Measurements from ENCODE around the gene RAD51B. TPM values are rescaled to one million over a fixed set of nuclear protein-coding genes. Genes with fewer than 3 reads are reported as not detected.

RAD51B gene
- total RNA-seq, 1 experiment from 2014 or later = 16.7 TPM

GRCh38 chr14:67815573-67816225, 3.9 kb upstream of the RAD51B start:
- Histone ChIP-seq H3K27me3 (ENCODE audit: insufficient read depth, low read length) (no peaks in the 10 kb centered on the region), H3K9me3 (ENCODE audit: control insufficient read depth, low read depth, low read length) (no peaks in the 10 kb centered on the region), H4K20me1 (ENCODE audit: control insufficient read depth, insufficient read depth, insufficient read length) (no peaks in the 10 kb centered on the region), H3K56ac (ENCODE audit: insufficient read length, low read depth, low read length) (no peak overlapping the region), H2BK15ac (ENCODE audit: low read depth, low read length) (no peak overlapping the region), H3K14ac (ENCODE audit: insufficient read depth, low read length) (no peak overlapping the region; the same call in 1 of the 2 replicates), H3K23ac (ENCODE audit: insufficient read length, low read depth, low read length) (no peak overlapping the region), H2BK12ac (ENCODE audit: insufficient read length, low read depth, low read length) (no peak overlapping the region), H2BK20ac (ENCODE audit: low read depth, low read length, poor library complexity, severe bottlenecking) (no peak overlapping the region), H3K27ac (ENCODE audit: insufficient read length, low read depth, low read length) (no peak overlapping the region), H3K79me2 (ENCODE audit: insufficient read depth, low read length) (no peaks in the 10 kb centered on the region; the same call in 1 of the 2 replicates), H3K4me1 (ENCODE audit: insufficient read depth, low read length) (0 out of 2 replicates have a peak, but pooled peaks cover 2% of the 10 kb centered on the region), H4K5ac (ENCODE audit: insufficient read length, low read depth, low read length) (no peak overlapping the region), H3K23me2 (ENCODE audit: insufficient read length, low read depth, low read length, poor library complexity, severe bottlenecking) (peaks cover 10% of the 10 kb centered on the region), H3K9ac (ENCODE audit: extremely low read depth, insufficient read length, low read length) (peak overlapping the region; percentile 90), H2AFZ (ENCODE audit: low read length) (no peak overlapping the region), H2BK5ac (ENCODE audit: insufficient read length, low read length) (no peak overlapping the region), H2AK5ac (ENCODE audit: insufficient read length, low read length) (no peak overlapping the region), H4K91ac (ENCODE audit: insufficient read length, low read depth, low read length) (no peak overlapping the region), H3T11ph (ENCODE audit: low read length) (no peak overlapping the region), H4K8ac (replicated peaks; ENCODE audit: insufficient read length, low read depth, low read length) (no peak overlapping the region), H2BK120ac (ENCODE audit: low read depth, low read length, poor library complexity, severe bottlenecking) (no peak overlapping the region), H3K79me1 (ENCODE audit: insufficient read depth, low read depth, low read length, poor library complexity, severe bottlenecking) (no peaks in the 10 kb centered on the region), H3K4me2 (ENCODE audit: insufficient read depth, insufficient read length, low read length) (peak overlapping the region; percentile 92), H3K4ac (ENCODE audit: low read depth, low read length) (no peak overlapping the region), H3K18ac (ENCODE audit: insufficient read length, low read depth, low read length) (no peak overlapping the region)
- H3K36me3 Mint-ChIP-seq (ENCODE audit: insufficient read depth in 1 of 3, low read depth in 3 of 3) = peaks cover 3 to 15% (median 12%) of the 10 kb centered on the region in 3 experiments; a peak in 5 of 7 replicates
- DNase-seq = no peak
- H3K27me3 Mint-ChIP-seq (ENCODE audit: low read depth) = no peaks in the 10 kb centered on the region
- no peaks in the 10 kb centered on the region for H3K9me3 Mint-ChIP-seq
- no peak for TF ChIP-seq CTCF (conservative IDR thresholded peaks at IDR 0.05)
- H3K4me1 Mint-ChIP-seq = peaks cover 21 to 30% of the 10 kb centered on the region in 2 experiments
- H3K27ac Mint-ChIP-seq = peak overlapping the region; percentile 77 to 97 (median 96)
- no CpG with 5 or more reads among the region's 14 CpGs for WGBS (ENCODE audit: extremely low coverage, insufficient read length, low lambda C conversion rate)
- peak overlapping the region; percentile 93 to 96 for H3K4me3 Mint-ChIP-seq
